Measurements from ENCODE around the gene EOLA1.

The EOLA1 gene

GRCh38 chrX:149504915-149505651 lies 35.7 kb upstream of the EOLA1 start, which contains the start of gene IDS:
IDS (minus strand) TSS chrX:149505306; CDS start chrX:149505137, 169 bp downstream.
- H3K4me1 ChIP-seq: peaks cover 10% of the 10 kb centered on the region; the same call in 1 of the 2 replicates
- H3K4me3 ChIP-seq: peak within 1 kb of the TSS; percentile 61
- in situ Hi-C loops (cut with MboI; ENCODE audit: low sequenced_read_pairs): loop anchor here (25.0 kb wide), 1 partner anchor 132 kb away; the partner anchor contains the start of gene TMEM185A
- H3K9me3 ChIP-seq: no peaks in the 10 kb centered on the region
- H3K36me3 ChIP-seq (replicated peaks): peaks cover 12% of the 10 kb centered on the region
- H3K27me3 ChIP-seq (ENCODE audit: low read depth): no peaks in the 10 kb centered on the region
- peak; percentile 92 to 96 for DNase-seq (ENCODE audit: low spot score in 2 of 2)

DNA sequence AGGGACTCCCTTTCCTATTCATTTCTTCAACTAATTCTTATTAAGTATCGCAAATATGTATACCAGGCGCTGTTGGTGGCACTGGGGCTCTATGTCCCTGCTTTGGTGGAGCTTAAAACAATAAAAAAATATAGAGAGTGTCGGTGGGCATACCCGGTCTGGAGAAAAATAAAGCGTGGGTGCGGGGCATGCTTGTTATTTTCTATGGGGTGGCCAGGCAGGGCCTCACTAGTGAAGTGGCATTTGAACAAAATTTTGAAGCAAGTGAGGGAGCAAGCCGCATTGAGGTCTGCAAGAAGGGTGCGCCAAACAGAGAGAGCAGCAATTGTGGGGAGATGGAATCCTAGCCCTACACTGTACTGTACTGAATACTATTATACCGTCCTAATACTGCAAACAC lies 35.1 kb upstream of the EOLA1 start:
- peaks cover 10% of the 10 kb centered on the region; the same call in 1 of the 2 replicates for H3K4me1 ChIP-seq
- no peak for DNase-seq (ENCODE audit: low spot score in 2 of 2)
- no peak overlapping the region; the same call in 1 of the 2 replicates for H3K4me3 ChIP-seq
- H3K9me3 ChIP-seq: no peaks in the 10 kb centered on the region
- H3K27me3 ChIP-seq (ENCODE audit: low read depth): no peaks in the 10 kb centered on the region
- in situ Hi-C loops (cut with MboI; ENCODE audit: low sequenced_read_pairs): loop anchor here (25.0 kb wide), 1 partner anchor 132 kb away; the partner anchor contains the start of gene TMEM185A
- H3K36me3 ChIP-seq (replicated peaks): peaks cover 6% of the 10 kb centered on the region

- Histone ChIP-seq H3K27me3 (ENCODE audit: low read depth) (no peaks in the 10 kb centered on the region), H3K4me1 (peaks cover 10% of the 10 kb centered on the region; the same call in 1 of the 2 replicates), H3K36me3 (replicated peaks) (no peaks in the 10 kb centered on the region), H3K4me3 (no peak overlapping the region), H3K9me3 (no peaks in the 10 kb centered on the region)
- no peak for DNase-seq (ENCODE audit: low spot score in 2 of 2)
- in situ Hi-C loops (cut with MboI; ENCODE audit: low sequenced_read_pairs): loop anchor here (25.0 kb wide), 1 partner anchor 131 kb away; the partner anchor contains the start of gene TMEM185A
These were observed 34.5 kb upstream of the EOLA1 start for GRCh38 chrX:149506349-149506748.

DNA sequence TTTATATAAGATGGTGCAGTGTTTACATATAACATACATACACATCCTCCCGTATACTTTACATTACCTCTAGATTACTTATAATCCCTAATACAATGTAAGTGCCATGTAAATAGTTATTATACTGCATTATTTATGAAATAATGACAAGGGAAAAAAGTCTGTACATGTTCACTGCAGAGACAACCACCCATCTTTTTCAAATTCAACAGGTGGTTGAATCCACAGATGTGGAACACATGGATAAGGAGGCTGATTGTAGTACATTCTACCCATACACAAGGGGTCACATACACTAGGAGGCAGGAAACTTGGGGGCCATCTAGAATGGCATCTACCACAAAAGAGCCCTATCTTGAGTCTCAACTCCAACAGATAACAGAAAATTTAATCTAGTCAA lies 32.3 kb upstream of the EOLA1 start:
- no peaks in the 10 kb centered on the region for H3K9me3 ChIP-seq
- peaks cover 10% of the 10 kb centered on the region; the same call in 1 of the 2 replicates for H3K4me1 ChIP-seq
- no peaks in the 10 kb centered on the region for H3K36me3 ChIP-seq (replicated peaks)
- no peak for DNase-seq (ENCODE audit: low spot score in 2 of 2)
- no peaks in the 10 kb centered on the region for H3K27me3 ChIP-seq (ENCODE audit: low read depth)
- in situ Hi-C loops (cut with MboI; ENCODE audit: low sequenced_read_pairs): loop anchor here (25.0 kb wide), 1 partner anchor 129 kb away; the partner anchor contains the start of gene TMEM185A
- no peak overlapping the region for H3K4me3 ChIP-seq

GRCh38 chrX:149510386-149510785 lies 30.4 kb upstream of the EOLA1 start:
- no peak overlapping the region for H3K4me3 ChIP-seq
- peaks cover under 1% of the 10 kb centered on the region; the same call in 1 of the 2 replicates for H3K4me1 ChIP-seq
- H3K36me3 ChIP-seq (replicated peaks): no peaks in the 10 kb centered on the region
- no peaks in the 10 kb centered on the region for H3K27me3 ChIP-seq (ENCODE audit: low read depth)
- DNase-seq (ENCODE audit: low spot score in 2 of 2): no peak
- no peaks in the 10 kb centered on the region for H3K9me3 ChIP-seq
- in situ Hi-C loops (cut with MboI; ENCODE audit: low sequenced_read_pairs): loop anchor here (25.0 kb wide), 1 partner anchor 127 kb away; the partner anchor contains the start of gene TMEM185A

DNA sequence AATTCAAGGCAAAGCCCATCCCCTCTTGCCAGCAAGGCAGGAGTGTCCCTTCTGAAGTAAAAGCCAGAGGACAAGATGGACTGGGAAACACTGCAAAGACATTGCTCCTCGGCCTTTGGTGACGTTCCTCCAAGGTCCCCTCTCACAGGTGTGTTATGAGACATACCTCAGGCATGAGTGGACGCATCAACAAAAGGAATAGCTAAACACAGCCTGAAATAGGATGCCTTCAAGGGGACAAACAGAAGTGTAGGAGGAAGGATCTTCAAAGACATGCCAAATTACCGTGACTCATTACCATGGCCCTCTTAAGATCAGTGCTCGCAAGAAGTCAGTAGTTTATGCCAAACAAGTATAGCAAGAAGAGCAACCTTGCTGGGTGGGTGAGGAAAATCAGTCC lies 29.7 kb upstream of the EOLA1 start:
- no peak for DNase-seq (ENCODE audit: low spot score in 2 of 2)
- Histone ChIP-seq H3K27me3 (ENCODE audit: low read depth) (no peaks in the 10 kb centered on the region), H3K4me1 (no peaks in the 10 kb centered on the region), H3K4me3 (no peak overlapping the region), H3K9me3 (no peaks in the 10 kb centered on the region), H3K36me3 (replicated peaks) (no peaks in the 10 kb centered on the region)
- in situ Hi-C loops (cut with MboI; ENCODE audit: low sequenced_read_pairs): loop anchor here (25.0 kb wide), 1 partner anchor 126 kb away; the partner anchor contains the start of gene TMEM185A

- Histone ChIP-seq H3K4me1 (no peaks in the 10 kb centered on the region), H3K4me3 (no peak overlapping the region), H3K9me3 (no peaks in the 10 kb centered on the region), H3K36me3 (replicated peaks) (no peaks in the 10 kb centered on the region), H3K27me3 (ENCODE audit: low read depth) (no peaks in the 10 kb centered on the region)
- DNase-seq (ENCODE audit: low spot score in 2 of 2): peak; percentile 48 to 78
- in situ Hi-C loops (cut with MboI; ENCODE audit: low sequenced_read_pairs): loop anchor here (25.0 kb wide), 1 partner anchor 125 kb away; the partner anchor contains the start of gene TMEM185A
These were observed 28.5 kb upstream of the EOLA1 start for GRCh38 chrX:149512225-149512885.

DNA sequence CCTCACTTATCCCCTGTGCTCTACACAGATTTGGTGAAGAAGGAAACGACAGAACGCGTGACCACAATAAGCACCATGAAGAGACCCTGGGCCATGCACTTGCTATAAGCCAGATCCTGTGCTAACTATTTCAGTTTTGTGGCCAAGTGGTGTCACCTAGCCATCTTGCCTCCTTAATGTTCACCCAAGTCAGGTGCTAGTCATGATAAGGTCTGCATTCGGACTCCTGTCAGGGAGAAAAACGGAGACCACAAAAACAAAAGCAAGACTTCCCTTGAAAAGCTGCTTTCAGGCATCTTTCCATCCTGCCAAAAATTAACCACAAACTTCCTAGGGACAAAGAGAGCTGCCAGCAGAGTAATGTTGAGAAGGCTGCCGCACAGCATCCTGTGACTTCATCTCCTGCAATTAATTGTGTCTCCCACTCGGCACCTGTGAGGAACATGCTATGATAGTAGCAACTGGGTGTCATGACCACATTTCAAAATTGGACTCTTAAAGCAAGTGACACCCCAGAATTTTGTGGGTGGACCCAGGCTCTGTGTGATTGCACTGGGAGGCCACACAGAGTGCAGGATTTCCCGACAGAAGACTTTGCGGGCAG lies 26.9 kb upstream of the EOLA1 start:
- Histone ChIP-seq H3K4me1 (no peaks in the 10 kb centered on the region), H3K36me3 (replicated peaks) (no peaks in the 10 kb centered on the region), H3K4me3 (no peak overlapping the region), H3K9me3 (no peaks in the 10 kb centered on the region), H3K27me3 (ENCODE audit: low read depth) (no peaks in the 10 kb centered on the region)
- DNase-seq (ENCODE audit: low spot score in 2 of 2): no peak
- in situ Hi-C loops (cut with MboI; ENCODE audit: low sequenced_read_pairs): loop anchor here (25.0 kb wide), 1 partner anchor 123 kb away; the partner anchor contains the start of gene TMEM185A

DNA sequence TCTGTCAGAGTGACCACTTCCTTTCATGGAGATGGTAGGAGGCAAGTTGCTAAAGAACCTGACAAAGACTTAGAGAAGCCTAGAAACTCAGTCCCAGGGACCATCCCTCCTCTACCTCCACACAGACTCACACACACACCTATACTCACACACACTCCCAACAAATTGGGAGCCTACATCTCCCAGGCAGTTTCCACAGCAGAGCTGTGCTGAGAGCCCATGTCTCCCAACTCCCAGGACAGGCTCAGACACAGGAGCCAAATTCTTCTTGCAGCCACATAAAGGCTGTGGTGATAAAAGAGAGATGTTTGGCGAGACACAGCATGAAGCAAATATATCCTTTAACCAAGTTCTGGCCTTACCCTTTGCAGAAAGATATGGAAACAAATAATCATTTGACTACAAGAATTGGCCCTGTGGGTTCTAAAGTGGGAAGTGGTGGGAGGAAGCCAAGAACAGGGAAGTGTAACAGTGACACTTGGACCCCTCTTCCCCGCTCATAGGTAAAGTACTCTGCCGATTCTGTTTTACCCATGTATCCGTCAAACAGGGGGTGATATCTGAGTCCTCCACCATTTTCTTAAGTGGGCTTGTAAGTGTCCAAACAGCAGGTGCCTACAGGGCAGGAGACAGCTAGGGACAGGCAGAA lies 24.7 kb upstream of the EOLA1 start:
- Histone ChIP-seq H3K4me3 (no peak overlapping the region), H3K36me3 (replicated peaks) (no peaks in the 10 kb centered on the region), H3K27me3 (ENCODE audit: low read depth) (peaks cover 13% of the 10 kb centered on the region), H3K9me3 (no peaks in the 10 kb centered on the region), H3K4me1 (no peaks in the 10 kb centered on the region)
- in situ Hi-C loops (cut with MboI; ENCODE audit: low sequenced_read_pairs): loop anchor here (25.0 kb wide), 1 partner anchor 121 kb away; the partner anchor contains the start of gene TMEM185A
- no peak for DNase-seq (ENCODE audit: low spot score in 2 of 2)

DNA sequence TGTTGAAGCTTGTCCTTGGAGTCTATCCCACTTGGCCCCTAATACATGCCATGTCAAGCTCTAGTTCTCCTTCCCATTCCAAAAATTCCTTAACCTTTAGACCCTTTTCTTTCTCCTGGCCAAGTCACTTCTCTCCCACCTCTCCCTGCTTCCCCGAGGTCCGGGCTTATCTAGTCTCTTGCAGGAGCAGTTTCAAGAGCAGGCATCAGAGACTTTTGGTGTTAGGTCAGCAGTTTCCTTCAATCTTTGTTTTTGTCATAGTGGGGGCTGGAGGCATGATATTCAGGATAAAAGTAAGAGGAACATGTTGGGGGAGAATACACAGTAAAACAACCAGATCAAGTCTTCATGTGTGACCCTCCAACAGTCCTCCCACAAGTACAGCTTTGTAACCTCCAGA lies 24.2 kb upstream of the EOLA1 start:
- Histone ChIP-seq H3K4me1 (no peaks in the 10 kb centered on the region), H3K4me3 (no peak overlapping the region), H3K27me3 (ENCODE audit: low read depth) (peaks cover 18% of the 10 kb centered on the region), H3K36me3 (replicated peaks) (no peaks in the 10 kb centered on the region), H3K9me3 (no peaks in the 10 kb centered on the region)
- DNase-seq (ENCODE audit: low spot score in 2 of 2): no peak
- in situ Hi-C loops (cut with MboI; ENCODE audit: low sequenced_read_pairs): loop anchor here (25.0 kb wide), 1 partner anchor 121 kb away; the partner anchor contains the start of gene TMEM185A

GRCh38 chrX:149517308-149517707 lies 23.5 kb upstream of the EOLA1 start:
- no peaks in the 10 kb centered on the region for H3K4me1 ChIP-seq
- in situ Hi-C loops (cut with MboI; ENCODE audit: low sequenced_read_pairs): loop anchor here (25.0 kb wide), 1 partner anchor 120 kb away; the partner anchor contains the start of gene TMEM185A
- no peak for DNase-seq (ENCODE audit: low spot score in 2 of 2)
- H3K4me3 ChIP-seq: no peak overlapping the region
- H3K27me3 ChIP-seq (ENCODE audit: low read depth): peaks cover 20% of the 10 kb centered on the region
- H3K9me3 ChIP-seq: no peaks in the 10 kb centered on the region
- H3K36me3 ChIP-seq (replicated peaks): no peaks in the 10 kb centered on the region

DNA sequence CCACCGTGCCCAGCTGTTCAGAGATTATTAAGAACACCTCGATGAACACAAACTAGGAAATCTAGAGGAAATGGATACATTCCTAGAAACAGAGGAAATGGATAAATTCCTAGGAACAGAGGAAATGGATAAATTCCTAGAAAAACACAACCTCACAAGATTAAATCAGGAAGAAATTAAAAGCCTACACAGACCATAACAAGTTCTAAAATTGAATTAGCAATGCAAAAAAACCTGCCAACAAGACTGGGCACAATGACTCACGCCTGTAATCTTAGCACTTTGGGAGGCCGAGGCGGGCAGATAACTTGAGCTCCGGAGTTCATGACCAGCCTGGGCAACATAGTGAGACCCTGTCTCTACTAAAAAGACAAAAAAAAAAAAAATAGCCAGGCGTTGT lies 22.6 kb upstream of the EOLA1 start:
- in situ Hi-C loops (cut with MboI; ENCODE audit: low sequenced_read_pairs): loop anchor here (25.0 kb wide), 1 partner anchor 119 kb away; the partner anchor contains the start of gene TMEM185A
- Histone ChIP-seq H3K9me3 (no peaks in the 10 kb centered on the region), H3K27me3 (ENCODE audit: low read depth) (peaks cover 20% of the 10 kb centered on the region), H3K4me3 (no peak overlapping the region), H3K36me3 (replicated peaks) (no peaks in the 10 kb centered on the region), H3K4me1 (no peaks in the 10 kb centered on the region)
- DNase-seq (ENCODE audit: low spot score in 2 of 2): no peak
